ENCODE measurements around the gene BCAN. TPM values are rescaled to one million over a fixed set of nuclear protein-coding genes. Genes with fewer than 3 reads are reported as not detected.

The BCAN gene
- total and polyA plus RNA-seq, 2 of the 4 experiments (the other 2 are of a cell fraction) = 0.07 TPM; not detected in 1

DNA sequence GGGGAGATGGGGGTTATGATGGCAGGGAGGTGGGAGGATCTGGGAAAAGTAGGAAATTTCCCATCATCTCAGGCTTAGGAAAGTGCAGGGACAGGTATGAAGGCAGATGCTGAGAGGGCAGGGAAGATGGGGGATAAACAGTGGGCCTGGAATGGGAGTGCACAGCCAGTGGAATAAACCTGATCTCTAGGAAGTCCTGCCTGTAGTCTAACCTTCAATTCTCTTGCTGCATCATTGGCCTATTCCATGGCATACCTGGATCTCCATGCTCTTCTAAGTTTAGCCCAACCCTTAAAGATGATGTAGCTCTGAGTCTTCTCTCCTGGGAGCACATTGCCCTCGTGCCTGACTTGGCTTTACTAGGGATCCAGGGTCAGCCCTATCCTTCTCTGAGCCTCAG, 2.7 kb downstream of the BCAN start:
- ChIA-PET CTCF (no interaction called here), POLR2A (ENCODE audit: unreplicated experiment) (no interaction called here)
- H2BK5ac ChIP-seq (ENCODE audit: low read depth, low read length, poor library complexity, severe bottlenecking) = no peak overlapping the region
- WGBS, 2 experiments (ENCODE audit: extremely low coverage in 2 of 2, insufficient read length in 1 of 2) = no CpG with 5 or more reads among the region's 1 CpG
- H2BK20ac ChIP-seq (ENCODE audit: low read depth, low read length) = no peak overlapping the region
- H4K20me1 ChIP-seq (ENCODE audit: insufficient read depth, low read length) = peaks cover 18% of the 10 kb centered on the region; the same call in 1 of the 2 replicates
- no peaks in the 10 kb centered on the region; the same call in 1 of the 2 replicates for H3K4me1 ChIP-seq (ENCODE audit: control insufficient read depth, insufficient read depth, low read length)
- intact Hi-C loops (cut with micrococcal nuclease) (no loop called here), in situ Hi-C loops (cut with MboI; ENCODE audit: low sequenced_read_pairs) (no loop called here), dilution Hi-C loops (cut with HindIII; ENCODE audit: low sequenced_read_pairs, unreplicated experiment) (no loop called here)
- TF ChIP-seq RFX5 (IDR thresholded peaks at IDR 0.05; ENCODE audit: low read depth, low read length) (no peak), FOS (IDR thresholded peaks at IDR 0.05; ENCODE audit: low read depth, low read length) (no peak), BHLHE40 (IDR thresholded peaks at IDR 0.05; ENCODE audit: low read depth, low read length) (no peak), MAFK (IDR thresholded peaks at IDR 0.05; ENCODE audit: low read depth, low read length) (no peak), MAZ (IDR thresholded peaks at IDR 0.05; ENCODE audit: borderline replicate concordance, low read depth, low read length) (no peak), RCOR1 (IDR thresholded peaks at IDR 0.05; ENCODE audit: insufficient replicate concordance, low read length) (no peak), MXI1 (IDR thresholded peaks at IDR 0.05; ENCODE audit: borderline replicate concordance, low read depth, low read length) (no peak), POLR2A (IDR thresholded peaks at IDR 0.05; ENCODE audit: low read depth, low read length) (no peak), RAD21 (IDR thresholded peaks at IDR 0.05; ENCODE audit: low read length) (no peak), NFE2L2 (IDR thresholded peaks at IDR 0.05; ENCODE audit: low read depth, low read length) (no peak)
- TF ChIP-seq, protein P1, sequence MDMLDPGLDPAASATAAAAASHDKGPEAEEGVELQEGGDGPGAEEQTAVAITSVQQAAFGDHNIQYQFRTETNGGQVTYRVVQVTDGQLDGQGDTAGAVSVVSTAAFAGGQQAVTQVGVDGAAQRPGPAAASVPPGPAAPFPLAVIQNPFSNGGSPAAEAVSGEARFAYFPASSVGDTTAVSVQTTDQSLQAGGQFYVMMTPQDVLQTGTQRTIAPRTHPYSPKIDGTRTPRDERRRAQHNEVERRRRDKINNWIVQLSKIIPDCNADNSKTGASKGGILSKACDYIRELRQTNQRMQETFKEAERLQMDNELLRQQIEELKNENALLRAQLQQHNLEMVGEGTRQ (IDR thresholded peaks at IDR 0.05; ENCODE audit: low read depth, low read length) = no peak
- TF ChIP-seq, protein P2, sequence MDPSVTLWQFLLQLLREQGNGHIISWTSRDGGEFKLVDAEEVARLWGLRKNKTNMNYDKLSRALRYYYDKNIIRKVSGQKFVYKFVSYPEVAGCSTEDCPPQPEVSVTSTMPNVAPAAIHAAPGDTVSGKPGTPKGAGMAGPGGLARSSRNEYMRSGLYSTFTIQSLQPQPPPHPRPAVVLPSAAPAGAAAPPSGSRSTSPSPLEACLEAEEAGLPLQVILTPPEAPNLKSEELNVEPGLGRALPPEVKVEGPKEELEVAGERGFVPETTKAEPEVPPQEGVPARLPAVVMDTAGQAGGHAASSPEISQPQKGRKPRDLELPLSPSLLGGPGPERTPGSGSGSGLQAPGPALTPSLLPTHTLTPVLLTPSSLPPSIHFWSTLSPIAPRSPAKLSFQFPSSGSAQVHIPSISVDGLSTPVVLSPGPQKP (IDR thresholded peaks at IDR 0.05; ENCODE audit: borderline replicate concordance, low read depth, low read length) = no peak
- H2AK9ac ChIP-seq (replicated peaks; ENCODE audit: low read depth, low read length, poor library complexity) = no peak overlapping the region
- no peak overlapping the region for H3K4me2 ChIP-seq (ENCODE audit: low read depth, low read length)
- H3K9me1 ChIP-seq (ENCODE audit: insufficient read depth, low read length) = no peaks in the 10 kb centered on the region
- no peaks in the 10 kb centered on the region for H3K36me3 ChIP-seq (ENCODE audit: control insufficient read depth, insufficient read depth, low read length)
- no peak overlapping the region for H3K23ac ChIP-seq (ENCODE audit: low read depth, low read length)
- H3K56ac ChIP-seq (ENCODE audit: extremely low read depth, insufficient read depth, low read length) = no peak overlapping the region
- H3K14ac ChIP-seq (replicated peaks; ENCODE audit: low read depth, low read length) = no peak overlapping the region
- no peak overlapping the region for H3K27ac ChIP-seq (ENCODE audit: insufficient read depth, low read length)
- H3K4ac ChIP-seq (ENCODE audit: low read depth, low read length) = no peak overlapping the region
- no peak overlapping the region for H3K18ac ChIP-seq (ENCODE audit: low read depth, low read length)
- H3K27me3 ChIP-seq (ENCODE audit: control insufficient read depth, insufficient read depth, low read length) = peaks cover 96% of the 10 kb centered on the region
- H2BK15ac ChIP-seq (ENCODE audit: low read depth, low read length) = no peak overlapping the region
- no peak overlapping the region for H4K91ac ChIP-seq (ENCODE audit: insufficient read depth, low read depth, low read length)
- DNase-seq (no peak), ATAC-seq (ENCODE audit: low read depth) (no peak)
- no peak overlapping the region for H2AK5ac ChIP-seq (ENCODE audit: low read depth, low read length)
- H3K4me3 ChIP-seq (ENCODE audit: insufficient read depth, low read depth, low read length) = no peak overlapping the region
- no peak overlapping the region for H4K8ac ChIP-seq (ENCODE audit: low read depth in 2 of 2, low read length in 2 of 2)
- H3K9ac ChIP-seq (ENCODE audit: low read depth, low read length) = no peak overlapping the region
- no peak overlapping the region for H2BK120ac ChIP-seq (ENCODE audit: low read depth, low read length)
- BruUV-seq (replicated peaks) = no TSS peak
- H3K79me1 ChIP-seq (ENCODE audit: low read depth in 1 of 2, low read length in 2 of 2) = no peaks in the 10 kb centered on the region
- H2AFZ ChIP-seq (replicated peaks; ENCODE audit: low read length, poor library complexity) = no peak overlapping the region
- no peak overlapping the region for H4K5ac ChIP-seq (ENCODE audit: low read depth, low read length)
- 0 out of 2 replicates have a peak, but pooled peaks cover 1% of the 10 kb centered on the region for H3K9me3 ChIP-seq (ENCODE audit: control insufficient read depth, insufficient read depth, low read length)

Data from IMR-90 (cell line).